ENCODE results near the gene FAM20C. TPM values are rescaled to one million over a fixed set of nuclear protein-coding genes. Genes with fewer than 3 reads are reported as not detected.

The FAM20C gene
- total RNA-seq, 1 donor from 2014 or later = 10.0 TPM

DNA sequence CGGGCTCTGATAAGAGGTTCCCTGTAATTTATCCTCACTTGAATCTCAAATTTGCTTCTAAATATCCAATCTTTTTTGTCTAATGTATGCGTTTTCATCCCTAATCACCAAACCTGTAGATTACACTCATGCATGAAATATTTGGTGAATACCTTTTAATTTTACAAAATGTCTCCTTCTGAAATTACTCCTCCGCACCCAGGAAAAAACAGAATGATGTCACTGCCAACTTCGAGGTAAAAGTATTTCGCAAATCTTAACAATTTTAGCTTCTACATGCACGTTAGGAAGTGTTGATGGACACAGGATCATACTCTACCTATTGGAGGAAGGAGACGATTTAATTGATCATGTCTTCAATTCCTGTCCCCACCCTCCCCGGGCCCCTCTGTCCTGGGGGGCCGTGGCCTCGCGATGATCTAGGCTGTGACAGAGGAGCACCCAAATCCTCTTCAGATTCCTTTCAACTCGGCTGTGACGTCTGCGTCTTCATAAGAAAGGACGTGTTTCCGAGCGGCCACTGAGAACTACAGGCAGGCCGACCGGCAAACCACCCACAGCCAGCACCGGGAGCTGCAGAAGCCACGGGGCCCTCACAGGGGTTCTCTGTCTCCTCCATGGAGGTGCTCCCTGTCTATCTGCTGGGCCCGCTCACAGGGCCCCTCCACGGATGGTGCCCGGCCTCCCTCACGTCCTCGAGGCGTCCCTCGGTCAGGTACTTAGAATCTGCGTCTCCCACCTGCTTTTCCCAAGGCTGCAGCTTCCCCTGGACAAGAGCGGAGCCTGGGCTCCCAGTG, 8.7 kb upstream of the FAM20C start:
- H3K27ac Mint-ChIP-seq (ENCODE audit: unreplicated experiment) = no peak overlapping the region
- H3K36me3 Mint-ChIP-seq (ENCODE audit: low read depth, unreplicated experiment) = no peaks in the 10 kb centered on the region

DNA sequence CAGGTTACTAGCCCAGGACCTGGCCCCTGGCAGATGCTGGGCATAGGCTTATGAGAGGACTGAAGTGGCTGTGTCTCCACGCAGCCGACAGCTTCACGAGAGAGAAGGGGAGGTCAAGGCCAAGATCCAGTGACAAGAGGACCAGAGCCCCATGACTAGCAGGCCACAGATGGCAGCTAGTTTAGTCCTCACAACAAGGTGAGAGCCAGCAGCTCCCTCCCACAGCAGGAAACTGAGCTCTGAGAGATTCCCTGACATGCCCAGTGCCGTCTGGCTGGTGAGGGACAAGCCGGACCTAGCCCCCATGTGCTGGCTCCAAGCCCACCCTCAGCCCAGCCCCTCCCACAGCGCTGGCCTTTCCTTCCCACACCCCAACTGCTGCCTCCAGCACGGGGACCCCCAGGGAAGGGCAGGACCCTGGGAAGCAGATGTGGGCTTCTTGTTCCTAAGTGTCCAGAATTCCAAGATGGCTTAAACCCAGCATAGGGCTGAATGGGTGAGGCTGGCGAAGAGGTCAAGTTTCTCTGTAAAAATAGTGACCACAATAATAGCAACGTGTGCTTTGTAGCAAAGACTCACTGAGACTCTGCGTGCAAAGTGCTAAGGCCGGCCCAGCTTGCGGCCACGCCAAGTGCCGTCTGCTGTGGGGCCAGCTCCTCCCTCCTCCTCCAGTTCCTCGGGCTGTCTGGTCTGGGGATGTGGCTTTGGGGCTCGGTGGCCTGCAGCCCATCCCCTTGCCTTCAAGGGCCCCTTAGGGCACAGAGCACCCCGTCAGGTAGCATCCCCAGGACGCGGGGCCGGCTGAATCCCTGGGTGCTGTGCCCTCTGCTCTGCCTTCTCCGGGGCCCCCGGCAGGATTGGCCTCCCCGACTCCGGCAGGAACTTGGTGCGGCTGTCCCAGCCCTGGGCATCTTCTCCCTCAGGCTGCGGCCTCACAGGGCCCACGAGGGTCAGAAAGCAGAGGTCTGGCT, 7.8 kb upstream of the FAM20C start:
- Histone ChIP-seq H3K27me3 (ENCODE audit: insufficient read depth, low read length) (no peaks in the 10 kb centered on the region), H3K9ac (ENCODE audit: low read length) (no peak overlapping the region), H3K4me1 (ENCODE audit: insufficient read depth, low read length) (no peaks in the 10 kb centered on the region), H3K9me3 (ENCODE audit: insufficient read depth, low read depth, low read length) (no peaks in the 10 kb centered on the region), H4K20me1 (ENCODE audit: insufficient read depth, low read length) (no peaks in the 10 kb centered on the region), H3K4me2 (ENCODE audit: low read length) (no peak overlapping the region), H3K36me3 (ENCODE audit: insufficient read depth, low read length) (no peaks in the 10 kb centered on the region), H3K79me2 (ENCODE audit: insufficient read depth, low read length) (no peaks in the 10 kb centered on the region), H3K4me3 (ENCODE audit: insufficient read depth, low read depth, low read length) (no peak overlapping the region), H3K27ac (ENCODE audit: low read depth, low read length) (no peak overlapping the region), H2AFZ (ENCODE audit: low read depth, low read length) (no peak overlapping the region)
- Mint-ChIP-seq H3K4me1 (ENCODE audit: low read depth, unreplicated experiment) (no peaks in the 10 kb centered on the region), H3K27me3 (ENCODE audit: low read depth, unreplicated experiment) (peaks cover 62% of the 10 kb centered on the region), H3K36me3 (ENCODE audit: low read depth, unreplicated experiment) (no peaks in the 10 kb centered on the region), H3K4me3 (ENCODE audit: unreplicated experiment) (no peak overlapping the region), H3K9me3 (ENCODE audit: unreplicated experiment) (peaks cover 3% of the 10 kb centered on the region), H3K27ac (ENCODE audit: unreplicated experiment) (no peak overlapping the region)
- TF ChIP-seq EZH2 (IDR thresholded peaks at IDR 0.05; ENCODE audit: insufficient read depth, low read length) = no peak
- TF ChIP-seq, protein P1, sequence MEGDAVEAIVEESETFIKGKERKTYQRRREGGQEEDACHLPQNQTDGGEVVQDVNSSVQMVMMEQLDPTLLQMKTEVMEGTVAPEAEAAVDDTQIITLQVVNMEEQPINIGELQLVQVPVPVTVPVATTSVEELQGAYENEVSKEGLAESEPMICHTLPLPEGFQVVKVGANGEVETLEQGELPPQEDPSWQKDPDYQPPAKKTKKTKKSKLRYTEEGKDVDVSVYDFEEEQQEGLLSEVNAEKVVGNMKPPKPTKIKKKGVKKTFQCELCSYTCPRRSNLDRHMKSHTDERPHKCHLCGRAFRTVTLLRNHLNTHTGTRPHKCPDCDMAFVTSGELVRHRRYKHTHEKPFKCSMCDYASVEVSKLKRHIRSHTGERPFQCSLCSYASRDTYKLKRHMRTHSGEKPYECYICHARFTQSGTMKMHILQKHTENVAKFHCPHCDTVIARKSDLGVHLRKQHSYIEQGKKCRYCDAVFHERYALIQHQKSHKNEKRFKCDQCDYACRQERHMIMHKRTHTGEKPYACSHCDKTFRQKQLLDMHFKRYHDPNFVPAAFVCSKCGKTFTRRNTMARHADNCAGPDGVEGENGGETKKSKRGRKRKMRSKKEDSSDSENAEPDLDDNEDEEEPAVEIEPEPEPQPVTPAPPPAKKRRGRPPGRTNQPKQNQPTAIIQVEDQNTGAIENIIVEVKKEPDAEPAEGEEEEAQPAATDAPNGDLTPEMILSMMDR (IDR thresholded peaks at IDR 0.05; ENCODE audit: insufficient read depth, low read depth, low read length) = no peak
- FAIRE-seq (no peak), DNase-seq (ENCODE audit: low read depth) (no peak)

More for the DNA sequence above, 8.7 kb upstream of the FAM20C start:
- Histone ChIP-seq H3K79me2 (ENCODE audit: insufficient read depth, low read length) (no peaks in the 10 kb centered on the region), H3K9ac (ENCODE audit: low read length) (no peak overlapping the region), H2AFZ (ENCODE audit: low read depth, low read length) (no peak overlapping the region), H3K27ac (ENCODE audit: low read depth, low read length) (no peak overlapping the region), H3K4me1 (ENCODE audit: insufficient read depth, low read length) (no peaks in the 10 kb centered on the region), H3K36me3 (ENCODE audit: insufficient read depth, low read length) (no peaks in the 10 kb centered on the region), H3K4me3 (ENCODE audit: insufficient read depth, low read depth, low read length) (no peak overlapping the region), H3K9me3 (ENCODE audit: insufficient read depth, low read depth, low read length) (no peaks in the 10 kb centered on the region), H4K20me1 (ENCODE audit: insufficient read depth, low read length) (no peaks in the 10 kb centered on the region), H3K27me3 (ENCODE audit: insufficient read depth, low read length) (no peaks in the 10 kb centered on the region), H3K4me2 (ENCODE audit: low read length) (no peak overlapping the region)
- peaks cover 3% of the 10 kb centered on the region for H3K9me3 Mint-ChIP-seq (ENCODE audit: unreplicated experiment)
- DNase-seq (ENCODE audit: low read depth) = no peak
- H3K27me3 Mint-ChIP-seq (ENCODE audit: low read depth, unreplicated experiment) = peaks cover 64% of the 10 kb centered on the region
- no peak overlapping the region for H3K4me3 Mint-ChIP-seq (ENCODE audit: unreplicated experiment)
- FAIRE-seq = no peak
- TF ChIP-seq, protein P1 (IDR thresholded peaks at IDR 0.05; ENCODE audit: insufficient read depth, low read depth, low read length) = no peak
- TF ChIP-seq EZH2 (IDR thresholded peaks at IDR 0.05; ENCODE audit: insufficient read depth, low read length) = no peak
- H3K4me1 Mint-ChIP-seq (ENCODE audit: low read depth, unreplicated experiment) = no peaks in the 10 kb centered on the region

Data from astrocyte (in vitro differentiated cells and primary cell).